Measurements from ENCODE around the gene FLNC.

DNA sequence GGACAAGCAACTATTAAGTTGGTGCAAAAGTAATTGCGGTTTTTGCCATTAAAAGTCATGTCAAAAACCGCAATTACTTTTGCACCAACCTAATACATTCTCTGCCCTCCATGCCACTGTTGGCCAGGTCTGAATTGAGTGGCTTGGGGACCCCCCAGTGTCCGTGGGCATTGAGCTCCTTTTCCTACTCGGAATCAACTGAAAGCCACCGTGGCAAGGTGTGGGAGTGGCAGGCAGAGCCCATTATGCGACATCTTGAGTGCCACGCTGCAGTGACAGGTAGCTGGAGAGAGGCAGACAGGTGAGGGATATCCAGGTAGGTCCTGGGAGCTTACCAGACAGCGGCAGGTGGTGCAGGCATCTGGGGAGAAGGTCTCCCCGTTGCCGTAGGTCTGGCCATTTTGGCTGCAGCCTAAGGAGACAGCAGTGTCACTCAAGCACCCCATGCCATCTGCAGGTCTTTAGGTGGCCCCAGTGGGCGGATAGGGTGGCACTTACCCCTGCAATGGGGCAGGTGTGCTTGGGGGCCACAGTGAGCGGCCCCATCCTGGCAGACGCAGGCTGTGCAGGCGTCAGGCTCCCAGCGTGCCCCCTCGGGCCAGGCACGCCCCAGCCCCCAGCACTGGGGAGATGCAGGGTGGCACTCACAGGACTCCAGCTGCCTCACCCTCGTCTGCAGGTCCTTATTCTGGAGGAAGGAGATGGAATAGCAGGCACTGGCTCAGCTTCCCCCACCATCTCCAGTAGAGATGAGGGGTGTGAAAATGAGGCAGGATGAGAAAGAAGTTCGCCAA, 76.8 kb downstream of the FLNC start:
- TF ChIP-seq CTCF (IDR thresholded peaks at IDR 0.05; ENCODE audit: extremely low read depth in 1 of 2, insufficient read depth in 1 of 2, low read depth in 1 of 2, low read length in 2 of 2) (no peak), EZH2 (IDR thresholded peaks at IDR 0.05; ENCODE audit: borderline replicate concordance, low read depth, low read length, severe bottlenecking) (no peak), POLR2A (IDR thresholded peaks at IDR 0.05; ENCODE audit: low read depth, low read length) (no peak), POLR2AphosphoS5 (IDR thresholded peaks at IDR 0.05; ENCODE audit: insufficient read depth, low read depth, low read length) (no peak)

Data from endothelial cell of umbilical vein (primary cell).